Omental fat pad (tissue), 4 donors: ENCODE results near the gene MOB1A. TPM values are rescaled to one million over a fixed set of nuclear protein-coding genes. Genes with fewer than 3 reads are reported as not detected.

Experiments
- ATAC-seq: fragments of 150-250 bp; one replicate; pipeline ENCODE4 v1.9.1; 2016; ENCODE audit warnings: mild to moderate bottlenecking, moderate library complexity; ENCODE audit not compliant: low FRiP score
- DNase-seq: peaks from one replicate; pipeline ENCODE4 v3.0.0-alpha.2; 2019; ENCODE audit warnings: low spot score
- total RNA-seq, 4 donors: library from RNA; depleted of rRNA; stranded (reverse); fragments of >200 nt; gene quantifications; one replicate each; pipeline ENCODE4 v1.1.0, GENCODE V29; 2016
- TF ChIP-seq, protein P1 (sequence below), 3 donors: fragments of 450-650 bp; IDR thresholded peaks; one replicate each; pipeline ENCODE4 v1.5.1; 2016 to 2017; ENCODE audit warnings: antibody characterized with exemption in 3 of 3, mild to moderate bottlenecking in 3 of 3, moderate library complexity in 2 of 3

MOB1A gene
- 100 to 1,000 TPM in 1 of 4 donors, 10 to 100 TPM in 3; 84.9 to 109 (median 93.2) TPM for total RNA-seq

GRCh38 chr2:74178211-74179062, at the start of gene MOB1A:
Gene MOB1A, minus strand, starts transcription at chr2:74178879. Its CDS starts 205 bp downstream, at chr2:74178674.
- DNase-seq = peak; percentile 84
- TF ChIP-seq, protein P1, sequence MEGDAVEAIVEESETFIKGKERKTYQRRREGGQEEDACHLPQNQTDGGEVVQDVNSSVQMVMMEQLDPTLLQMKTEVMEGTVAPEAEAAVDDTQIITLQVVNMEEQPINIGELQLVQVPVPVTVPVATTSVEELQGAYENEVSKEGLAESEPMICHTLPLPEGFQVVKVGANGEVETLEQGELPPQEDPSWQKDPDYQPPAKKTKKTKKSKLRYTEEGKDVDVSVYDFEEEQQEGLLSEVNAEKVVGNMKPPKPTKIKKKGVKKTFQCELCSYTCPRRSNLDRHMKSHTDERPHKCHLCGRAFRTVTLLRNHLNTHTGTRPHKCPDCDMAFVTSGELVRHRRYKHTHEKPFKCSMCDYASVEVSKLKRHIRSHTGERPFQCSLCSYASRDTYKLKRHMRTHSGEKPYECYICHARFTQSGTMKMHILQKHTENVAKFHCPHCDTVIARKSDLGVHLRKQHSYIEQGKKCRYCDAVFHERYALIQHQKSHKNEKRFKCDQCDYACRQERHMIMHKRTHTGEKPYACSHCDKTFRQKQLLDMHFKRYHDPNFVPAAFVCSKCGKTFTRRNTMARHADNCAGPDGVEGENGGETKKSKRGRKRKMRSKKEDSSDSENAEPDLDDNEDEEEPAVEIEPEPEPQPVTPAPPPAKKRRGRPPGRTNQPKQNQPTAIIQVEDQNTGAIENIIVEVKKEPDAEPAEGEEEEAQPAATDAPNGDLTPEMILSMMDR (IDR thresholded peaks at IDR 0.05) = no peak
- peak; percentile 99 for ATAC-seq

DNA sequence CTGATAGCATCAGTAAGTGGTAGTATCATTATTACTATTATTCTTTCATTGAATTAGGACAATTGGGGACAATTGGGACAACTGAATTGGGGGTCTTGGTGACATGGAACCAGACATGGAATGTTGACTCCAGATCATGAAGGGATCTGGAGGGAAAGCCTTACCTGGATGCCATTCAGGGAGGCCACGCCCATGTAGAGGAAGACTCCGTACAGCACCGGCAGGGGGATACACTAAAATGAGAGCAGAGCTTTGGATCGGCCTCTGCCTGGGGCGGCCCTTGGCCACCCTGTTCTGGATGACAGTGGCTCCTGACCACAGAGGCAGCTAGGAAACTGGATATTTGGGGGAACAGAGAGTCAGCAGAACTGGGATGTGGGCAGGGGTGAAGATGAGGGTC, 49.0 kb upstream of the MOB1A start:
- DNase-seq (no peak), ATAC-seq (no peak)
- TF ChIP-seq, protein P1 (IDR thresholded peaks at IDR 0.05) = no peak

DNA sequence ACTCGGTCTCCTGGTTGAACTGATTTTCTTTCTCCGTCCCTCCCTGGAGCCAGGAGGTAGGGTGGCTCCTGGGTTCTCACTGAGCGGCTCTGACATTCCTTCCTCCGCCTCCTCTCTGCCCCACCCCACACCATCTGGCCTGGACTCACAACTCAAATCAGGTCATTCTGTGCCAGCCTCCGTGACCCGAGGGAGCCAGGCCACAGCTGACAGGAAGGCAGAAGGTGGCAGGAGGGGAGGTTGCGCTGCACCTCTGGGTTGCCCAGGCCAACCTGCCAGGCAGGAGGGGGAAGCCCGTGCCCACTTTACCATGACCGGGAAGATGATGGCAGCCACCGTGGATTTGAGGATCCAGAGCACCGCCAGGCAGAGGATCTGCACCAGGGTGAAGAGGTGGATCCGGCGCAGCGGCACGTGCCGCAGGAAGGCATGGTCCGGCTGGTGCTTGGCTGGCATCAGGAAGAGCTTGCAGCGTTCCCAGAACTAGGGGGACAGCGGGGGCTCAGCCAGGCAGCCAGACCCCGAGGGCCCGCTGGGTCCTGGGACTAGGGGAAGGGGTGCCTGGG, 48.1 kb upstream of the MOB1A start:
- TF ChIP-seq, protein P1 (IDR thresholded peaks at IDR 0.05) = no peak

DNA sequence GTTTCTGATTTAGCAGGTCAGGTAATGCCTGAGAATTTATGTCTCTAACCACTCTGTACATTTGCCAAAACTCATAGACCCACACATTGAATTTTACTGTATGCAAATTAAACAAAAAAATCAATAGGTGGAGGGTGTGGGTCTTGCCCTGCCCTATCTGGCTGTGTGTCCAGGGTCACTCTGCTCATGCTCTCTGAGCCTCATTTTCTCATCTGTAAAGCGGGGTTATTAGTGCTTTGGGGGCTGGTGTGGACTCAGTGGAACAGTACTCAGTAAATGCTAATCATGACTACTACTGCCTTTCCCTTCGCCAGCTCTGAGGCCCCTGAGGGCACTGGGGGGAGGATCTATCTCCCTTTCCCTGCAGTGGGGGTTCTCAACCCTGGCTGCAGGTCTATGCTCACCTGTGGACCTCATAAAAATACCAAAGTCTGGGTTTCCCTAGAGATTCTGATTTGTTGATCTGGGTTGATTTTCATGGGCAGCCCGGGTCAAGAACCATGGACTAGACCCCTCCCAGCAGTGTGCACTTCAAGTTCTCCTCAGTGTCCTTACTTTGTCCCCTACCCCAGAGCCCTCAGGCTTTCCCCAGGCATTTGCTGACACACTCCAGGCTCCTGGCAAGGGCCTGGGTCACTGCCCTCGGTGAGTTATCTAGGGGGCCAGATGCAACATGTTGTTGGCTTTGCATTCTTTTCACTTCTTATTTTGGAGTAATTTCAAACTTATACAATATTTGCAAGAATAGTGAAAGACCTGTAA, 47.2 kb upstream of the MOB1A start:
- DNase-seq = no peak
- ATAC-seq = no peak
- TF ChIP-seq, protein P1 (IDR thresholded peaks at IDR 0.05) = no peak

More for the DNA sequence above, 48.1 kb upstream of the MOB1A start:
- ATAC-seq (peak; percentile 49), DNase-seq (no peak)

- ATAC-seq (no peak), DNase-seq (no peak)
- TF ChIP-seq, protein P1 (IDR thresholded peaks at IDR 0.05) = no peak
These were observed 45.5 kb upstream of the MOB1A start for GRCh38 chr2:74223941-74224770.

DNA sequence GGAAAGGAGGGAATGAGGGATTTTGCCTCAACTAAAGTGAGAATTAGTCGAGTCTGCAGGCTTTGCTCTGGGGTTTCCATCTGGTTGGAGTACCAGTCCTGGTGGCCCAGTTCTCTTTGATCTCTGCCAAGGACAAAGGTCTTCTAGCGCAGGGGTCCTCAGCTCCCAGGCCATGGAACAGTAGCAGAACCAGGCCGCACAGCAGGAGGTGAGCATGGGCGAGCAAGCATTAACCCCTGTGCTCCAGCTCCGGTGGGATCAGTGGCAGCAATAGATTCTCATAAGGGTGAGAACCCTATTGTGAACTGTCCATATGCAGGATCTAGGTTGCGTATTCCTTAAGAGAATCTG, 43.6 kb upstream of the MOB1A start:
- DNase-seq = no peak
- no peak for ATAC-seq
- TF ChIP-seq, protein P1 (IDR thresholded peaks at IDR 0.05) = no peak
